Loucy (cell line): Measurements from ENCODE around the gene RUNX1.

ENCODE experiments used
- H2AFZ ChIP-seq: fragments of 200-600 bp; sonication (generic); 2 replicates; pipeline ENCODE4 v1.6.0; 2016; ENCODE audit warnings: antibody characterized with exemption, mild to moderate bottlenecking, low read length, moderate library complexity
- H3F3A ChIP-seq: fragments of 200-600 bp; 2 replicates; pipeline ENCODE4 v1.6.0; 2016; ENCODE audit warnings: antibody characterized with exemption, low read depth, mild to moderate bottlenecking
- H3K27me3 ChIP-seq: fragments of 200-600 bp; sonication (generic); 2 replicates; pipeline ENCODE4 v1.6.1; 2014; ENCODE audit warnings: low read length, mild to moderate bottlenecking; ENCODE audit not compliant: insufficient read depth, poor library complexity, severe bottlenecking
- H3K36me3 ChIP-seq: fragments of 200-600 bp; sonication (generic); 2 replicates; pipeline ENCODE4 v1.6.1; 2016; ENCODE audit warnings: low read length; ENCODE audit not compliant: insufficient read depth
- H3K4me1 ChIP-seq: fragments of 200-600 bp; sonication (generic); 2 replicates; pipeline ENCODE4 v1.5.1; 2014; ENCODE audit warnings: low read length, mild to moderate bottlenecking; ENCODE audit not compliant: insufficient read depth, poor library complexity, severe bottlenecking
- H3K4me2 ChIP-seq: fragments of 200-600 bp; sonication (generic); 2 replicates; pipeline ENCODE4 v1.6.0; 2014; ENCODE audit warnings: antibody characterized with exemption, low read length, low read depth, mild to moderate bottlenecking; ENCODE audit not compliant: poor library complexity, severe bottlenecking
- H3K4me3 ChIP-seq: fragments of 200-600 bp; sonication (generic); 2 replicates; pipeline ENCODE4 v1.5.1; 2014; ENCODE audit warnings: low read length, mild to moderate bottlenecking, mixed read lengths; ENCODE audit not compliant: poor library complexity, severe bottlenecking
- H3K79me2 ChIP-seq: fragments of 200-600 bp; sonication (generic); 2 replicates; pipeline ENCODE4 v1.6.1; 2014; ENCODE audit warnings: low read length; ENCODE audit not compliant: insufficient read depth
- H3K9ac ChIP-seq: fragments of 200-600 bp; sonication (generic); 2 replicates; pipeline ENCODE4 v1.6.0; 2014; ENCODE audit warnings: mild to moderate bottlenecking, low read depth, low read length, moderate library complexity; ENCODE audit not compliant: poor library complexity, severe bottlenecking
- H3K9me2 ChIP-seq: fragments of 200-600 bp; sonication (generic); replicated peaks from 2 replicates; pipeline ENCODE4 v1.6.1; 2016; ENCODE audit warnings: low read depth, low read length, mixed read lengths
- H3K9me3 ChIP-seq: fragments of 200-600 bp; sonication (generic); 2 replicates; pipeline ENCODE4 v1.6.1; 2014; ENCODE audit warnings: mild to moderate bottlenecking, antibody characterized with exemption, low read length, low read depth; ENCODE audit not compliant: insufficient read depth
- H4K20me1 ChIP-seq: fragments of 200-600 bp; sonication (generic); 2 replicates; pipeline ENCODE4 v1.6.0; 2014; ENCODE audit warnings: antibody characterized with exemption, low read length, mild to moderate bottlenecking; ENCODE audit not compliant: insufficient read depth, poor library complexity, severe bottlenecking
- EZH2phosphoT487 ChIP-seq: fragments of 200-600 bp; IDR thresholded peaks from 2 replicates; pipeline ENCODE4 v1.6.1; 2018; ENCODE audit warnings: antibody characterized with exemption, mild to moderate bottlenecking, moderate library complexity, borderline replicate concordance
- TF ChIP-seq, protein P1 (sequence below): fragments of 200-600 bp; sonication (generic); conservative IDR thresholded peaks from 2 replicates; pipeline ENCODE4 v1.5.1; 2014; ENCODE audit warnings: mild to moderate bottlenecking, antibody characterized with exemption, low read length

The RUNX1 gene

GRCh38 chr21:34764715-34765284 is 284.3 kb downstream of the RUNX1 start:
- Histone ChIP-seq H3K9me2 (no peaks in the 10 kb centered on the region), H2AFZ (no peak overlapping the region), H4K20me1 (no peaks in the 10 kb centered on the region), H3K4me1 (no peaks in the 10 kb centered on the region), H3K36me3 (no peaks in the 10 kb centered on the region), H3K9me3 (peaks cover 4% of the 10 kb centered on the region; the same call in 1 of the 2 replicates), H3K79me2 (no peaks in the 10 kb centered on the region), H3K4me3 (no peak overlapping the region), H3K27me3 (no peaks in the 10 kb centered on the region), H3K9ac (no peak overlapping the region), H3K4me2 (no peak overlapping the region), H3F3A (no peaks in the 10 kb centered on the region)
- no peak for TF ChIP-seq EZH2phosphoT487
- TF ChIP-seq, protein P1, sequence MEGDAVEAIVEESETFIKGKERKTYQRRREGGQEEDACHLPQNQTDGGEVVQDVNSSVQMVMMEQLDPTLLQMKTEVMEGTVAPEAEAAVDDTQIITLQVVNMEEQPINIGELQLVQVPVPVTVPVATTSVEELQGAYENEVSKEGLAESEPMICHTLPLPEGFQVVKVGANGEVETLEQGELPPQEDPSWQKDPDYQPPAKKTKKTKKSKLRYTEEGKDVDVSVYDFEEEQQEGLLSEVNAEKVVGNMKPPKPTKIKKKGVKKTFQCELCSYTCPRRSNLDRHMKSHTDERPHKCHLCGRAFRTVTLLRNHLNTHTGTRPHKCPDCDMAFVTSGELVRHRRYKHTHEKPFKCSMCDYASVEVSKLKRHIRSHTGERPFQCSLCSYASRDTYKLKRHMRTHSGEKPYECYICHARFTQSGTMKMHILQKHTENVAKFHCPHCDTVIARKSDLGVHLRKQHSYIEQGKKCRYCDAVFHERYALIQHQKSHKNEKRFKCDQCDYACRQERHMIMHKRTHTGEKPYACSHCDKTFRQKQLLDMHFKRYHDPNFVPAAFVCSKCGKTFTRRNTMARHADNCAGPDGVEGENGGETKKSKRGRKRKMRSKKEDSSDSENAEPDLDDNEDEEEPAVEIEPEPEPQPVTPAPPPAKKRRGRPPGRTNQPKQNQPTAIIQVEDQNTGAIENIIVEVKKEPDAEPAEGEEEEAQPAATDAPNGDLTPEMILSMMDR: no peak

GRCh38 chr21:34762786-34763185 is 286.3 kb downstream of the RUNX1 start:
- Histone ChIP-seq H3K9ac (no peak overlapping the region), H3K27me3 (no peaks in the 10 kb centered on the region), H4K20me1 (no peaks in the 10 kb centered on the region), H3K9me2 (no peaks in the 10 kb centered on the region), H3K36me3 (no peaks in the 10 kb centered on the region), H3F3A (no peaks in the 10 kb centered on the region), H2AFZ (no peak overlapping the region), H3K79me2 (no peaks in the 10 kb centered on the region), H3K4me2 (no peak overlapping the region), H3K9me3 (peaks cover 4% of the 10 kb centered on the region; the same call in 1 of the 2 replicates), H3K4me3 (no peak overlapping the region), H3K4me1 (no peaks in the 10 kb centered on the region)
- TF ChIP-seq EZH2phosphoT487: no peak
- TF ChIP-seq, protein P1: peak; percentile 32

DNA sequence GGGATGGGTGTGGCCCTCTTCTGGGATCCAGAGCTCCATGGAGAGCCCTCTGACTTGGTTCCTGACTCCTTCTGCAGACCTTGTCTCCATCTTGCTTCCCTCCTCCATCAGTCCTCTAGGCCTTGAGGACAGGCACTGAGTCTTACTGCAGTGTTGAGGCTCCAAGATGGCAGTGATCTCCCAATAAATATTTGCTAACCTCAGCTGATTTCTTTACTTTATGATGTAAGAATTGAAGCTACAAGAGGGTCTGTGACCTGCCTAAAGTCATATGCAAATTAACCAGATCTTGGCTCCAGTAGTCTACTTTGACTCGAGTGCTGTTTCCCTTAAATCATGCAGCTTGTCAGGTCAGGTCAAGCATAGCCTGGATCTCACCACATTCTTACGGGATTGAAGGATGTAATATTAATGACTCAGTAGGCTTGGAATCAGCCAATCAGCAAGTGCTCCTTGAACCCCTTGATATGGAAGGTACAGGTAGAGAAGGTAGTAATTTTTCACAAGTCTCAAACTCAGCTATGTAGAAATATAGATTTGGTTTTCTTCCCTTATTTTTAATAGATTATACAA is 287.3 kb downstream of the RUNX1 start:
- Histone ChIP-seq H3K4me1 (no peaks in the 10 kb centered on the region), H3K4me2 (no peak overlapping the region), H3K79me2 (no peaks in the 10 kb centered on the region), H3F3A (no peaks in the 10 kb centered on the region), H3K36me3 (no peaks in the 10 kb centered on the region), H3K27me3 (no peaks in the 10 kb centered on the region), H3K4me3 (no peak overlapping the region), H3K9ac (no peak overlapping the region), H3K9me2 (no peaks in the 10 kb centered on the region), H2AFZ (no peak overlapping the region), H3K9me3 (peaks cover 4% of the 10 kb centered on the region; the same call in 1 of the 2 replicates), H4K20me1 (no peaks in the 10 kb centered on the region)
- TF ChIP-seq EZH2phosphoT487: no peak
- TF ChIP-seq, protein P1: no peak
